ENCODE measurements around the gene C14orf39. TPM values are rescaled to one million over a fixed set of nuclear protein-coding genes. Genes with fewer than 3 reads are reported as not detected.

The C14orf39 gene
- total and polyA plus RNA-seq, 2 of the 8 experiments (the other 6 are each of a cell fraction or from before 2014, with no cell fraction given), result 0.18 to 1.2 TPM

- ChIA-PET POLR2A (ENCODE audit: partially characterized antibody) (interaction anchor here (1.3 kb wide), 1 partner anchor 133 kb away, joined by 3 read pairs; no protein-coding TSS in a partner anchor), CTCF (ENCODE audit: partially characterized antibody) (interaction anchor here (1.1 kb wide), 1 partner anchor 48 kb away, joined by 3 read pairs; no protein-coding TSS in a partner anchor)
- H3K4me1 ChIP-seq (replicated peaks in 1 of 4; ENCODE audit: control insufficient read depth in 3 of 4, insufficient read depth in 4 of 4, low read length in 3 of 4), result peaks cover 15 to 46% (median 22%) of the 10 kb centered on the region in 4 experiments
- TF ChIP-seq MAX (IDR thresholded peaks at IDR 0.05) (no peak), TAF7 (optimal IDR thresholded peaks at IDR 0.05; ENCODE audit: borderline replicate concordance, low read depth, low read length) (no peak), CEBPB (IDR thresholded peaks at IDR 0.05; ENCODE audit: low read depth, low read length) (no peak), SUZ12 (IDR thresholded peaks at IDR 0.05; ENCODE audit: low read length) (peak; percentile 96), CTCF (IDR thresholded peaks at IDR 0.05; ENCODE audit: control extremely low read depth in 1 of 3, insufficient read depth in 1 of 3, low read depth in 1 of 3, low read length in 3 of 3) (no peak), SP2 (IDR thresholded peaks at IDR 0.05; ENCODE audit: low read length) (no peak), RNF2 (IDR thresholded peaks at IDR 0.05; ENCODE audit: borderline replicate concordance, low read depth, low read length, missing control alignments, poor library complexity, severe bottlenecking) (peak; percentile 88), PHF8 (conservative IDR thresholded peaks at IDR 0.05; ENCODE audit: low read depth, low read length) (no peak), TEAD4 (IDR thresholded peaks at IDR 0.05; ENCODE audit: low read depth, low read length) (no peak)
Observed at GRCh38 chr14:60510951-60511599, 25.2 kb upstream of the C14orf39 start.

More at GRCh38 chr14:60510951-60511599, 25.2 kb upstream of the C14orf39 start:
- no peaks in the 10 kb centered on the region for H3K9me3 ChIP-seq (ENCODE audit: insufficient read depth in 2 of 2, low read depth in 1 of 2, low read length in 1 of 2)
- FAIRE-seq, result no peak
- H2AK5ac ChIP-seq (ENCODE audit: low read depth, low read length), result no peak overlapping the region
- H4K91ac ChIP-seq (replicated peaks; ENCODE audit: insufficient read length, low read length), result no peak overlapping the region
- peak overlapping the region; percentile 78 to 88 for H3K4me2 ChIP-seq (ENCODE audit: insufficient read depth in 1 of 2, low read depth in 2 of 2, low read length in 2 of 2)
- no peak overlapping the region for H2BK120ac ChIP-seq (replicated peaks; ENCODE audit: low read depth, low read length)
- H2BK20ac ChIP-seq (ENCODE audit: low read length), result no peak overlapping the region; the same call in 1 of the 2 replicates
- H4K8ac ChIP-seq (ENCODE audit: extremely low read depth, insufficient read depth, low read length), result no peak overlapping the region
- H3K79me1 ChIP-seq (ENCODE audit: low read depth, low read length), result no peaks in the 10 kb centered on the region
- H2BK15ac ChIP-seq (ENCODE audit: low read length), result peak overlapping the region; percentile 92; the same call in 1 of the 2 replicates
- no peak overlapping the region for H3K4ac ChIP-seq (replicated peaks; ENCODE audit: insufficient read length, low read depth, low read length)
- no peak overlapping the region for H4K5ac ChIP-seq (ENCODE audit: insufficient read length, low read depth, low read length)
- peaks cover 0 to 19% of the 10 kb centered on the region in 2 experiments for H4K20me1 ChIP-seq (replicated peaks in 1 of 2; ENCODE audit: control insufficient read depth in 1 of 2, insufficient read depth in 2 of 2, low read length in 2 of 2)
- H3K9ac ChIP-seq (replicated peaks in 1 of 4; ENCODE audit: extremely low read depth in 1 of 4, low read depth in 3 of 4, low read length in 3 of 4), result no peak overlapping the region
- no peak overlapping the region for H3K14ac ChIP-seq (ENCODE audit: insufficient read length)
- H3K27me3 ChIP-seq (replicated peaks in 1 of 4; ENCODE audit: control insufficient read depth in 3 of 4, extremely low read depth in 1 of 4, insufficient read depth in 3 of 4, low read length in 3 of 4), result peaks cover 71 to 98% (median 91%) of the 10 kb centered on the region in 4 experiments
- 1% methylated on average over 39 of the region's 49 CpGs; no CpG with 5 or more reads in 1 of the 2 experiments for WGBS, 2 experiments (ENCODE audit: extremely low coverage in 1 of 2, insufficient coverage in 1 of 2, insufficient read length in 1 of 2, insufficient replicate concordance in 2 of 2, low coverage in 1 of 2, low lambda C conversion rate in 2 of 2, missing lambda C conversion rate in 1 of 2)
- no peak overlapping the region for H3K23ac ChIP-seq (ENCODE audit: insufficient read length)
- H3K36me3 ChIP-seq (ENCODE audit: control insufficient read depth in 2 of 4, insufficient read depth in 4 of 4, low read length in 3 of 4), result peaks cover 0 to 3% (median 0%) of the 10 kb centered on the region in 4 experiments; a peak in 1 of 8 replicates
- H3K56ac ChIP-seq (replicated peaks; ENCODE audit: insufficient read length, low read depth, low read length), result no peak overlapping the region
- peaks cover 19% of the 10 kb centered on the region for H3K23me2 ChIP-seq (ENCODE audit: low read depth, low read length)
- peak in 1 of 2 experiments; percentile 65 for DNase-seq (ENCODE audit: low read depth in 1 of 2, low spot score in 2 of 2)
- no peak overlapping the region for H3K27ac ChIP-seq (ENCODE audit: low read depth, low read length)
- H3K4me3 ChIP-seq (ENCODE audit: extremely low read depth in 1 of 4, insufficient read depth in 2 of 4, low read depth in 3 of 4, low read length in 4 of 4), result peak overlapping the region in 3 of 4 experiments; percentile 0 to 57 (median 3); a peak in 4 of 8 replicates
- no peak overlapping the region for H3K18ac ChIP-seq (ENCODE audit: extremely low read depth, low read length)
- H2BK12ac ChIP-seq (ENCODE audit: low read depth, low read length), result no peak overlapping the region
- H2AFZ ChIP-seq (ENCODE audit: low read length), result no peak overlapping the region
- H2BK5ac ChIP-seq (ENCODE audit: low read depth, low read length), result no peak overlapping the region; the same call in 1 of the 2 replicates
- H3K79me2 ChIP-seq (ENCODE audit: control insufficient read depth in 1 of 2, insufficient read depth in 2 of 2, low read length in 2 of 2), result no peaks in the 10 kb centered on the region

Measured in H1 (cell line).